IPS-11a (cell line): ENCODE data around the gene SRGAP2B.
"Not testable (repeated sequence)": the region's sequence is repeated elsewhere in the genome, so short reads cannot be mapped to it uniquely, and the experiment has no call there.

Source experiments
- H3K4me3 ChIP-seq: one replicate; pipeline ENCODE4 v1.5.1; 2013; ENCODE audit warnings: low read depth, low read length, control low read depth

Gene SRGAP2B

DNA sequence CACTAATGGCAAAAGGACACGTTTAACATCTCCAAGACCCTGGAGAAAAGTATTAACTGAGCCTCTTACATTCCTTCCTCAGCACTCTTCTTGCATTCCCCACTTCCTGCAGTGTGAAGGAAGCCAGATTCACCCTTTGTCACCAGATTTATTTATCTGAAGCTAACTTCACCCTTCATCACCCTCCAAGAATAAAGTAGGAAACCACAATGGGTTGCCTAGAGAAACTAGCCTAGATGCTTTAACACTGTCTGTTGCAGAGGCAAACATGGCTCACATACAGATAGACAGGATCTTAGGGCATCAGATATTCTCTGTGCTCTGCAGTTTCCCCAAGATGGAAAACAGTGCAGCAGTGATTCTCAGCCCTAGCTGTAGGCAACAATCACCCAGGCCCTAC lies 147.6 kb downstream of the SRGAP2B start:
- not testable (repeated sequence) for H3K4me3 ChIP-seq

DNA sequence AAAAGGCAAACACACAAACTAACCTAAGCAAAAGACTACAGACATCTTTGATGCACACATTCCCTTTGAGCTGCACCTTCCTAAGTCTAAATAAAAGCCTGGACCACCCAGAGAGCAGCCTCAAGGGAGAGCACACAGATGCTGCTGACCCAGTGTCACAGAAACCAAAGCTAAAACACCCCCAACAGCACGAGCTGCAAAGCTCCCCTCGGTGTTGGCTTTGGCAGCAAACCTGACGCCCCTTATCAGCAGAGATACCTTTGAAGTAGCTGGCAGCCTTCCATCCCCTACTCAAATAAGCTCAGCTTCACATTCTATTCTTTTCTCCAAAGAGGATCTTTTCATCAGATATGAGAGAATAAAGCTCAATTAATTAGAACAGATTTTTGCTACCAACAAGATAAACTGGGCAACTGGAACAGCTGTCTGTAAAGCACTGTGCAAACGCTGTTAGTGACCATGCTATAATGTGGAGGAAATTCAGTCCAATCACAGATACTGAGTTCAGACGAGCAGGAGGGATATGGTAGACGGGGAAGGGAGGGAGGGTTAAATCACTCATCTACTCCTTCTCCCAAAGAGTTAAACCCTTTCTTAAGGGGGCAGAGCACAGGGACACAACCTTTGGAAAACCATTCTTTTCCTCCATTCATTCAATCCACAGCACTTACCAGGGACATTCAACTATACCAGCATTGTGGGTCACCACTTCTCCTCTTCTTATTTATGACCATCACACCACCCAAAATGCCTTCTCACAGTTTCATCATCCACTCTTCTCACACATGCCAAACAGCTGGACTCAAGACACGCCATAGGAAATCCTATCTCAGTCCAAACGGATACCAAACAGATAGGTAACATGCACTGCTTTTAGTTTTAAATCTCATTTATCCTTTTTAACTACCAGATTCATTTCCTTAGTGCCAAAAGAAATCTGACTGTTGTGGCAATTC lies 148.3 kb downstream of the SRGAP2B start:
- not testable (repeated sequence) for H3K4me3 ChIP-seq

DNA sequence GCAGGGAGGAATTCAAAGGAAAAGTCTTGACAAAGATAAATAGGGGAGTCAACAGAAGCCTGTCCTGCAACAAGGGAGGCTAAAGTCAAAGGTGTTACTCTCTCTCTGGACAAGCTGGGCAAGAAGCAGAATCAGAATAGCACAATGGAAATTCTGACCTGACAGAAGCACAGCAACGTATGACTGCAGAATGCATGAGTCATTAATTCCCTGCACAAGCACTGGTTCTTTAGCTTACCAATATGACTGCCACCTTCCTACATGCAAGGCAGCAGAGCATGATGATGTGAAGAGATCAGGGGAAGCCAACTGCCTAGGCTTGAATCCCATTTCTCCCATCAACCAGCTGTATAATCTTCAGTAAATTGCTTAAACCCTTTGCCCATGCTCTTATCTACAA lies 153.4 kb downstream of the SRGAP2B start:
- H3K4me3 ChIP-seq: not testable (repeated sequence)

DNA sequence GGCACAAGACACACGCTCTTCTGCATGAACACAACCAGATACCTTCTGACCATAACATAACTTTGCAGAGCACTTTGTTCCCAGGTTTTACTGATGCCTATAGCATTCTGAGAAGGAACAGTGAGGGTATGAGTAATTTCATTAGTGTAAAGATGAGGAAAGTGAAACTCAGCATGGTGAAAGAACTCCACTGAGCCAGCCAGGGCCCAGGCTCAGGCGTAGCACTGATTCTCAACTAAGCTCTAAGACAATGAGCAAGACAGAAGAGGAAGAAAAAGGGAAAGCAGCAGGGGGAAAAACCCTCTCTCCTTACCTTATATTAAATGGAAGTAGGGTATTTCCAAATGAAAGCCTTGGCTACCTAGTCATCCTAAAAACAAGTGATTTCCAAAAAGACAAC lies 155.1 kb downstream of the SRGAP2B start:
- not testable (repeated sequence) for H3K4me3 ChIP-seq

DNA sequence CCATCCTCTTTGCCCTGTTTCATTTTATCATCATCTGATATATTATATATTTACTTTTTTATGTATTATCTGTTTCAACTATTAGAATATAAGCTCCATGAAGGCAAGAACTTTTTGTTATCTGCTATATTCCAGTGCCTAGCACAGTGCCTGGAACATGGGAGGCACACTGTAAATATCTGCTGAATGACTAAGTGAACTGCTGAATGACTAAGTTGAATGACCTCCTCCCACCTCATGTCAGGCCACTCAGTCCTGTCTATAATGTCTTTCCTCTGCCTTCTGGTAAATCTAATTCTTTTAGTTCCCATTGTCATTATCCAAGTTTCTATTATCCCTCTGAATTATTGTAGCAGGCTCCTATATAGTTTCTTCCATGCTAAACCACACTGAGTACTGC lies 156.5 kb downstream of the SRGAP2B start:
- H3K4me3 ChIP-seq: not testable (repeated sequence)

DNA sequence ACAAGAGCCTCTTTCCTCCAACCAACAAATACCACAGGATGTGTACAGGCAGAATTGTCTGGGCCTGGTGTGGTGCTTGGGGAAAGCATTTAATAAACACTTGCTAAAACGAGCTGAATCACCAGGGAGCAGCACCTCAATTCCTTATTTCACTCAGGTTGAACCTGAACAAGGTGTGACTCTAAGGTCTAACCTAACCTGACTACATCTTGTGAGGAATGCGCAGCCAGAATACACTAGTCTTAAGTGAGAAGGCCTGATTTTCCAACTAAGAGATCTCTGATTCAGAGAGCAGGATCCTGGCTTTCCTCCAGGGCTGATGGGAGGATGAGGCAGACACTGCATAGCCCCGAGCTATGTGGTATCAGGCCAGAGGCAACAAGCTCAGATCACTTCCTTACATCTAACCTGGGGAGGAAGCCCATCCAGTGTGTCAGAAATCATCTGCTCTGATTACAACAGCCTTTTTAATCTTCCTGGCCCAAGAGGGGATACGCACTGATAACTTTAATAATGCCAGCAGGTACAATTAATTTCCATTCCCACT lies 158.9 kb downstream of the SRGAP2B start:
- H3K4me3 ChIP-seq: not testable (repeated sequence)

DNA sequence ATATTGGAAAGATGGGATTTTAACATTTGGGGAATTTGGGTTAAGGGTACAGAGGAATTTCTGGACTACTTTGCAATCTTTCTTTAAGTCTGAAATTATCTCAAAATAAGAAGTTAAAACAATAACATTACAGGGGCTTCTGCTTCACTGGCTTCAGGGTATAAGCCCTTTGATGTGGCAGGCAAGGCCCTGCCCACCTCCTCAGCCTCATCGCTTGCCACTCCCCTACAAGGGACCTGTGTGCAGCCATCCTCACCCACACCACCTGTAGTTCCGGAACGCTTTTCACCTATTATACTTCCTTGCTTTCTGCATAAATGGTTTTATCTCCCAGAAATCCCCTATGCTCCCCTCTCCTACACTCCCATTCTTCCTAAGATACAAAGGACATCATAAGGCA lies 159.8 kb downstream of the SRGAP2B start:
- H3K4me3 ChIP-seq: not testable (repeated sequence)

DNA sequence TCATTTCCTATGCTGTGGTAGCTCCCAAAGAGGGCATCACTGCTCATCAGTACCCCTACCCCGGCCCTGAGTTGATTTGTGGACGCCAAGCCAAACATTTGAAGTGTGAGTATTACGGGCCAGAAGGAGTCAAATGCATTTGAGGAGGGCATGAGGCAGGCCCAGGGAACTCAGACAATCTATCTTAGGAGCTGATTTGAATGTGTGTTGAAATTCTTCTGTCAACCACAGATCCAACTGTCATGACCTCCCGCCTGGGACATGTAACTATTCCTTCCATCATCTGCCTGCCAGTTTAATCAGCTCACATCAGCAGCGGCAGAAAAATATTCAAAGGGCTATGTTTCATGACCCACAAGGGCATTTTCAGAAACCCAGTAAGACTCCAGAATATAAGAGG lies 162.1 kb downstream of the SRGAP2B start:
- not testable (repeated sequence) for H3K4me3 ChIP-seq

DNA sequence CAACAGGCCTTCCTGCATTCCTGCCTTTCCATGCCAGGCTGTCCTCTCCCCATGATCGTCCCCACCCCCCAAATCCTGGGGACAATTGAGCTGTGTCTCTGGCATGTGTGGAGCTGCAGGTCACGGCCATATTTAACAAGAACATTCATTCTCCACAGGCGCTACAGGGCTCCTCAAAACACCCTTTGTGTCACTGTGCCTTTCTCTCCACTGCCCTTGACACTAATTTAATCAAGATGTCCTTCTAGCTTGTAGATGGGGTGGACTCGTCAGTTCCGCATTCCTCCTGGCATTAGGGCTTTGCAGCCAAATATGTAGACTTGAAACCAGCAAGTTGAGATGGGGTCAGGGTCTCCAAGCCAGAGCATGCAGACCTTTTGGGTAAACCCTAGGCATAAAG lies 163.0 kb downstream of the SRGAP2B start:
- H3K4me3 ChIP-seq: not testable (repeated sequence)

DNA sequence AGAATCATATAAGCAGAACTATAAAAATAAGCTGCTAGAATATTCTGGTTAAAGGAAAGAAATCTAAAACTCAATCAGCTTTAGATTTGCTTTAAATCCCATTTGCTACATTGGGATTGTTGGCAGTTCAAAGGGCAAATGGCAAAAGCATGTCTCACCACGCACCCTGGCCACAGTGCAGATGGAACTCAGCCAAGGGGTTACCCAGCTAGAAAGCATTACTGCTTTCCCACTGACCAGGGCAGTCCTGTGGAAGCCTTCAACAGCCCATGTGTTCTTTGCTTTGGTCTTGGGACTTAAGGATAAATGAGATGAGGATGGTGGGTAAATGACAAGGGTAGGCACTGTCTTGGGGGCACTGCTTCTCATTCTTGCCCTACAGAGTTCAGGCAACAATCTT lies 163.6 kb downstream of the SRGAP2B start:
- not testable (repeated sequence) for H3K4me3 ChIP-seq

DNA sequence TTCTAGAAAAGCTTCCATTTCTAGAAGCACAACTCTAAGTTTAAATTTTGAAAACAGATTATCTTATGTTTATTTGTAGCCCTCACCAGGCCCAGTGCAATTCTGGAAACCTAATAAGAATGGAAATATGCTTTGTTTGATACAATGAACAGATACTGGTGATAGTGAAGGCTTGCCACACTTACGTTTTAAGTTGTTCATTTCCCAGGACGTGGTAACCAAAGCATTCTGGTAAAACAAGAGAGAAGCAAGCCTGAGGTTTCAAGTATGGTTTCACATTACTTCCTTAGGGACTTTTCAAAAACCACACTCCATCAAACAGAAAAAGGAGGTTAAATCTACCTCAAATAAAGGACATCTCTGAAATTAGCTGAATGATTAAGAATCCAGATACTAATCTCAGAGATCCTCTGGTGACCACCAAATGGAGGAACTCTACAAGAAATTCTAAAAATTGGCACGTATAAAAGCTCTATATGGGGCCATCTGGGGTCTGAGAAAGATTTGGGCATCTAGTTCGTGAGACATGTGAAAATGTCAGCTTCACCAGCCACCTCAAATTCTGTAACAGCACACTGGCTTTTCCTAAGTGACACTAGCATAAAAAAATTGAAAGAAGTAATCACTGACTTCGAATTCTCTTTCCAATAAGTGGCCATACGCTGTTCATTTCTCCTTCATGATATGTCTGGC lies 164.9 kb downstream of the SRGAP2B start:
- H3K4me3 ChIP-seq: not testable (repeated sequence)

DNA sequence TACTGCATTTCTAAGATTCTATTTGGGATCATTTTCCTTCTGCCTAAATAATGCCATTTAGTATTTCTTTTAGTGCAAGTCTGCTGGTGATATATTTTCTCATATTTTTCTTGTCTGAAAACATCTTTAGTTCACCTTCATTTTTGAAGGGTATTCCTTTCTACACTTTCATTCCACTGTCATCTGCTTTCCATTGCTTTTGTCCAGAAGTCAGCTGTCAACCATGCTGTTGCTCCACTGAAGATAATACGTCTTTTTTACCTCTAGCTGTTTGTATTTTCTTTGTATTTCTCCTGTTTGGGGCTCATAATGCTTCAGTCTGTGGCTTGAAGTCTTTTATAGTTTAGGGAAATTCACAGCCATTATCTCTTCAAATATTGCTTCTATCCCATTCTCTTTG lies 167.8 kb downstream of the SRGAP2B start:
- not testable (repeated sequence) for H3K4me3 ChIP-seq

DNA sequence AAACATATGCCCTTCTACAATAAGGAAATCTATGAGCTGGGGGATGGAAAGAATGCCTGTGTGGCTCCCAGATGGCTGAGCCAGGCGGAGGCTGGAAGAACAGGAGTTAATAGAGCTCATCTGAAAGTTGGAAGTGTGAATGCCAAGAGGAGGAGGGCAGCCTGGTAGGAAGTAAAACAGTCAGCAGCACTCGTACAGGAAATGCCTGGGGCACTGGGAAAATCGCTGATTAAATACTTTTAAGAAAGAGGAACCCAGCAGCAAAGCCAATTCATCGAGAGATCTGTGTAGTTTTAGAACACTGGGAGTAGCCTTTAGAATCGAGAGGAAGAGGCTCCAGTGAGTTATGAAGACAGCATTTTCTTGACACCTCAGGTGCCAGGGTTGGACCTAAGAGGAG lies 171.5 kb downstream of the SRGAP2B start:
- not testable (repeated sequence) for H3K4me3 ChIP-seq

DNA sequence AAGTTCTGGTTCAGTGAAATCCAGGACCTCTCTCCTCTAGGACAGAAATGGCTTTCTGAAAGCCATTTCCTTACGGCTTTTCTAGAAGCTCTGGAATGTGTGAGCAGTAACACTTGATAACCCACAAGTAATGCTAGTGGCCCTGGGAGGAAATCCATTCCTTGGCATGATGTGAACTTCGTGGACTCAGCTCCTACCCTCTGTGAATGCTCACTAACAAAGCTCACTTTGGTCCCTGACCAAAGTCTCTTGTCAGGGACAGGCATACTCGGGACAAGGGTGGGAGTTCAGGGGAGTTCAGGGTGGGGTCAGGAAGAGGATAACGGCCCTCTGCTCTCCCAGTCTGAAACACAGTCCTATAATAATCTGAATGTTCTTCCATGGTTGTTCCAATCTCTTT lies 172.3 kb downstream of the SRGAP2B start:
- not testable (repeated sequence) for H3K4me3 ChIP-seq

DNA sequence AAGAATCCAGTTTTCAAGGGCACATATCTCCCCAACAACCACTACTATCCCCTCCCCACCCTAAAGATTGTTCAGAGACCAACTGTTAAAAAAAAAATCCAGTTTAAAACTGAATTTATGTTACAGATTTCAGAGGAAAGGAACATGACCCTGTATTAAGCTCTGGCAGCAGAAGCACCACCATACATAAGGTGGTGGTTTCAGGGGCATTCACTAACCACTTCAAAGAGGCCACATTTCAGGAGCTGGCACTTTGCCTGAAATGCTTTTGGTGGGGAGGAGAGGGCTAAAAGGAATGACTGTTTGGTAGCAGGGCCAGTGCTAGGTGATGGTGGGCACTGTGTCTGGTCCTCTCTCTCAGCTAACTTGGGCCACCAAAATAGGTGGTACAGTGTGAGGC lies 176.0 kb downstream of the SRGAP2B start:
- H3K4me3 ChIP-seq: not testable (repeated sequence)

DNA sequence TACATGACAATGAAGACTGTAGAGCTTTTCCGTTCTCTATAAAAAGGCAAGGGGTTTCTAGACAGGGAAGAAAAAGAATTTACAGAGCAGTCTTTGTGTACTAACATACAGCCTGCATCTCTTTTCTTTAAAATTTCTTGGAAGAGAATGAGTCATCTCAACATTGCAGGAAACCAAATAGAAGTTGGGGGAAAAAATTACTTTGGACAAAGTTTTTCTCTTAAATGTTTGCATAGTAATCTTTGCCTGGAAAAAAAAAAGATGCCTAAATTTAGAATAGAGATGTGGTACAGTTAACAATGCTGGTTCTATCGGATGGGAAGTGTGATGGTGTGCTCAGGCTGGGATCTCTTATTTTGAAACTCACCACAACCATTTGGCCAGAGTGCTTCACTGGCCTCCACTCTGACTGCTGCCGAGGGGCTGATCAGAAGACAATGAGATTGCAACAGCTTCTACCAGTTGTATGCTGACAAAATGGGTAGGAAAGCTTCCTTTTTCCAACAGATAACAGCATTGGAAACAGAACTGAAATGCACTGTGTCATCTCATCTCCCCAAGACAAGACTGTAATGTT lies 177.0 kb downstream of the SRGAP2B start:
- H3K4me3 ChIP-seq: not testable (repeated sequence)

DNA sequence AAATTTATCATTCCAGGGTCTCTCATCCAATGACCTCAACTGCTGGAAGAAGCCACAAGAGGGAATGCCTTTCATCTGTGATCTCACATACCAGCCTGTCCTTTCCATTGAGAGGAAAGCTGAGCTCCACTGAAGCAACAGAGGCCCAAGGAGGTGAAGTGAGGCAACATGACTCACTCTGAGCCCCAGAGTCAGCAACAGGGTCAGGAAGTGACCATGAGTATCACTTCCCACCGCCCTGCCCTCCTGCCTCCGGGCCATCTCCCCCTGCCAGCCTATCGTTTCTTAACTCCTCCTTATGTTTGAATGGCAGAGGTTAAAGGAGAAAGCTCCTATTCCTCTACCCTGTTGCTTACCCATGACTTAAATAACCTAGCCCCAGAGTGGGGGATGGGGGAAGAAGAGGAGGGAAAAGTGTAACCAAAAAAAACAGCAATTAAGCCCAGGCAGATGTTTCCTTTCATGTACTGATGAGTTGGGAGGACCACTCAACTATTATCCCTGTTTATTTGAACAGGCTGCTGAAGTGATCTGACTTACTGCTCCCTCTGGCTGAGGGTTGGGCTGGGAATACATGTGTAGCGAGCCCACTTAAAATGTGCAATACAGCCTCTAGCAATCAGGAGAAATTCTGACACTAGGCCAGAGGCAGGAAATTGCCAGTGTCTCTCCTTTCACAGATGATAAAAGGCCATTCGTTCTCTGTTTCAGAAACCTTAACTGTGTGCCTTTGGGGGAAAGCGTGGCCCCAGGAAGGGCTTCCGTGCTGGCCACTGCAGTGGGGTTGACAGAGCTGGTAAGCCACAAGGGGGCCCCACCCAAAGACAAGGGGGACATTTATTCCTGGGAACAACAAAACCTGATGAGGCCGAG lies 177.7 kb downstream of the SRGAP2B start:
- not testable (repeated sequence) for H3K4me3 ChIP-seq

DNA sequence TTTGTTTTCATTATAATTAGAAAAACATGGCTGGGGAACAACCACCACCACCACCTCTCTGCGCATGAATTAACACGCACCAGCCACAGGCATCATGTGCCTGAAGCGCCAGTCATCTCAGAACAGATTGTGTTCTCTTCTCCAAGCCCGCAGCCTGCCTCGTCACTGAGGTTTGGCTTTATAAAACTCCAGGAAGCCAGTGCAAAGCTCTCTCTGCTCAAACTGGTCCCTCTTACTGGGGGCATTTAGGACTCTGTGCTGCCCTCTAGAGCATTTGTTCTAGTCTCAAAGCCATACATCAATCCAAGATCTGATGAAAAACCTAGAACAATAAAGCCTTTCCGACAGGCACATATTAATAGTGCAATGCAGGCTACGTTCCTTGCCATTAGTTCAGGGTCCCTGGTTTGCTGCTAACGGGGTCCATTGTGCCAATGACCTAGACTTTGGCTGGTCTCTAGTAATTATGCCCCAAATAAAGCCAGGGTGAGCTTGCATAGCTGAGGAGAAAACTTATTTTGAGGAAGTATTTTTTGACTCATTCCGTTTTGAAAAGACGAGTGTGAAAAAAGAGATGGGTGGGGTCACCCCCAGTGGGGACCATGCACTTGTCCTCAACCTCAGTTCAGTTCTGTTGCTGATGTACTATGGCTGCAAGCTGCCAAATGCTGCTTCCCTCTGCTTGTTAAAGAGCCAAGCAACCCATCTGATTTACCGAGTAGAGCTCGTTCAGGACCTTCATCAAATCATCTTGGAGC lies 181.0 kb downstream of the SRGAP2B start:
- not testable (repeated sequence) for H3K4me3 ChIP-seq

DNA sequence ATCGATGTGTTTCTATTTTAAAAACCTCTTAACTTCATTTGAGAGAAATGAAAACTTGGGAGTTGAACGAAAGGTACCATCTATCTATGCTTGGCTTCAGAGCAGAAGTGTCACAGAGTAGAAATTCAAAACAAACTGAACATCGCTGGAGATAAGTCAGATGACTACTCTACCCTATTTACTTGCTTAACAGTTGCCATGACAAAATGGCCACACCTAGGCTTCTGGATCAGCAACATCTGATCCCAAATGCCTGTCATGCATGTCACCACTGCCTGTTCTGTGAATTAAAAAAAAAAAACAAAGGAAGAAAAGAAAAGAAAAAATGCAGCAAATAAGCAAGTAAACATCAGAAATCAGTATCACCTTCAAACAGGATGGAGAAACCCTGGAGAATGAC lies 181.7 kb downstream of the SRGAP2B start:
- not testable (repeated sequence) for H3K4me3 ChIP-seq

DNA sequence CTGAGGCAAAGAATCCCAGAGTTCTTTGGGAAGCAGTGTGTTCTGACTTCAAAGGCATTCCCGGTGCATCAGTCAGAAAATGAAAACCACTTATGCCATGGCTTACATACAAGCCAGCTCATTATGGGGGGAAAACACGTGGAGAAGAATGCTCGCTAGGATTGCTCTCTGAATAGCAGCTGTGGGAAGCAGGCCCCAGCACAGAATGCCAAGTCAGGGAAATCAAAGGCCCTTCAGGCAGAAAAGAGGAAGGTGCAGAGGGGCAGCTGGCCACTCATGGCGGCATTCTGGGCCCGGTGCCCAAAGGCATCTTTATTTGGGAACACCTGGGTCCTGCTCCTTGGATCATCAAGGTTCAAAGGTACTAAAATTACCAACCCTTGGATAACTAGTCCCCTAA lies 184.4 kb downstream of the SRGAP2B start:
- not testable (repeated sequence) for H3K4me3 ChIP-seq
